Measurements from ENCODE around the gene TNFRSF1A.

DNA sequence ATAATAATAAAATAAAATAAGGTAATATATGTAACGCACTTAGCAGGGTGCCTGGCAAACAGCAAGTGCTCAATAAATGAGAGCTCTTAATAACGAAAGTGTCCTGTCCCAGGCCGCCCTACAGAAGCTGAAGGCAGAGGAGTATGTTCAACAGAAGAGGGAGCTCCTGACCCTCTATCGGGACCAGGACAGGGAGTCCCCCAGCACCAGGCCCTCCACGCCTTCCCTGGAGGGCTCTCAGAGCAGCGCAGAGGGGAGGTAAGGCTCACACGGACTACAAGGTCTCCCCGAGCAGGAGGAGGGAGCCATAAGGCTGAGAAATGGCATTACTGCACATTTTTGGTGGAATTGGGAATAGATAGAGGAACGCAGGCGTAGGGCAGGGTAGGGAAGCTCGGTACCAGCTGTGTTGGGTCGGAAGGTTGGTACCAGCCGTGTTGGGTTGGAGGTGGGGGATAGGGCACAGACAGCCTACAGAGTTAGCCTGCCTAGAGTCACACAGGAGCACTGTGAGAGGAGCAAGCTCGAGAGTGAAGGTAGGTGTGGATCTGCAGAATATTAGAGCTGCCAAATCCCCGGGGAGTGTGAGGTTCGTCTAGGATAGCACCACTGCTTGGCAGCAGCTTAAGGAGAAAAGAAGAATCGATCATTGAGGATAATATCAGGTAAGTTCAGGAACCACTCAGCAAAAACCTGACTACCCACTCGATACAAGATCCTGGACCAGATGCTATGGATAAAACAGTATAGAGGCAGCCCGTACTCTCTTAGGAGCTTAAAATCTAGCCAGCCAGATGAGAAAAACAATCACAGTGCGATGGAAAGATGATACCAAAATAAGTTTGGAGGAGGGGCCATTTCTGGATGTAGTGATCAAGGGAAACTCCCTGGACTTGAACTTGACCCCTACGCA lies 15.3 kb downstream of the TNFRSF1A start:
- TF ChIP-seq, protein P1, sequence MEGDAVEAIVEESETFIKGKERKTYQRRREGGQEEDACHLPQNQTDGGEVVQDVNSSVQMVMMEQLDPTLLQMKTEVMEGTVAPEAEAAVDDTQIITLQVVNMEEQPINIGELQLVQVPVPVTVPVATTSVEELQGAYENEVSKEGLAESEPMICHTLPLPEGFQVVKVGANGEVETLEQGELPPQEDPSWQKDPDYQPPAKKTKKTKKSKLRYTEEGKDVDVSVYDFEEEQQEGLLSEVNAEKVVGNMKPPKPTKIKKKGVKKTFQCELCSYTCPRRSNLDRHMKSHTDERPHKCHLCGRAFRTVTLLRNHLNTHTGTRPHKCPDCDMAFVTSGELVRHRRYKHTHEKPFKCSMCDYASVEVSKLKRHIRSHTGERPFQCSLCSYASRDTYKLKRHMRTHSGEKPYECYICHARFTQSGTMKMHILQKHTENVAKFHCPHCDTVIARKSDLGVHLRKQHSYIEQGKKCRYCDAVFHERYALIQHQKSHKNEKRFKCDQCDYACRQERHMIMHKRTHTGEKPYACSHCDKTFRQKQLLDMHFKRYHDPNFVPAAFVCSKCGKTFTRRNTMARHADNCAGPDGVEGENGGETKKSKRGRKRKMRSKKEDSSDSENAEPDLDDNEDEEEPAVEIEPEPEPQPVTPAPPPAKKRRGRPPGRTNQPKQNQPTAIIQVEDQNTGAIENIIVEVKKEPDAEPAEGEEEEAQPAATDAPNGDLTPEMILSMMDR (IDR thresholded peaks at IDR 0.05), result peak in 5 of 6 experiments; percentile 44 to 65 (median 60)
- no peak for TF ChIP-seq EP300 (IDR thresholded peaks at IDR 0.05)

Data from upper lobe of left lung (tissue), 4 donors.